ENCODE data around the gene PRAME. TPM values are rescaled to one million over a fixed set of nuclear protein-coding genes. Genes with fewer than 3 reads are reported as not detected.
A peak's percentile ranks its signal among the peaks of the same experiment; 100 is the strongest.
"Not testable (repeated sequence)": the region's sequence is repeated elsewhere in the genome, so short reads cannot be mapped to it uniquely, and the experiment has no call there.

The PRAME gene
- total RNA-seq, 1 donor from 2014 or later, result not detected

DNA sequence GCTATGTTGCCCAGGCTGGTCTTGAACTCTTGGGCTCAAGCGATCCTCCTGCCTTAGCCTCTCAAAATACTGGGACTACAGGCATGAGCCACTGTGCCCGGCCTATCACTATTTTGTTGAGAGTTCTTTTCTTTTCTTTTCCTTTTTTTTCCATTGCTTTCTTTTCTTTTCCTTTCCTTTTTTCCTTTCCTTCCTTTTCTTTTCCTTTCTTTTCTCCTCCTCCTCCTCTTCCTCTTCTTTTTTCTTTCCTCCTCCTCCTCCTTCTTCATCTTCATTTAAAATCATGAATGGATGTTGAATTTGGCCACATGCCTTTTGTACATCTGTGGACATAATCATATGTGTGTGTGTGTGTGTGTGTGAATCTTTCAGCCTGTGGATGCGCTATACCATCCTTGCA is 25.7 kb upstream of the PRAME start:
- TF ChIP-seq, protein P1, sequence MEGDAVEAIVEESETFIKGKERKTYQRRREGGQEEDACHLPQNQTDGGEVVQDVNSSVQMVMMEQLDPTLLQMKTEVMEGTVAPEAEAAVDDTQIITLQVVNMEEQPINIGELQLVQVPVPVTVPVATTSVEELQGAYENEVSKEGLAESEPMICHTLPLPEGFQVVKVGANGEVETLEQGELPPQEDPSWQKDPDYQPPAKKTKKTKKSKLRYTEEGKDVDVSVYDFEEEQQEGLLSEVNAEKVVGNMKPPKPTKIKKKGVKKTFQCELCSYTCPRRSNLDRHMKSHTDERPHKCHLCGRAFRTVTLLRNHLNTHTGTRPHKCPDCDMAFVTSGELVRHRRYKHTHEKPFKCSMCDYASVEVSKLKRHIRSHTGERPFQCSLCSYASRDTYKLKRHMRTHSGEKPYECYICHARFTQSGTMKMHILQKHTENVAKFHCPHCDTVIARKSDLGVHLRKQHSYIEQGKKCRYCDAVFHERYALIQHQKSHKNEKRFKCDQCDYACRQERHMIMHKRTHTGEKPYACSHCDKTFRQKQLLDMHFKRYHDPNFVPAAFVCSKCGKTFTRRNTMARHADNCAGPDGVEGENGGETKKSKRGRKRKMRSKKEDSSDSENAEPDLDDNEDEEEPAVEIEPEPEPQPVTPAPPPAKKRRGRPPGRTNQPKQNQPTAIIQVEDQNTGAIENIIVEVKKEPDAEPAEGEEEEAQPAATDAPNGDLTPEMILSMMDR (IDR thresholded peaks at IDR 0.05; ENCODE audit: borderline replicate concordance), result no peak
- H3K9me3 ChIP-seq (replicated peaks), result no peaks in the 10 kb centered on the region
- no peaks in the 10 kb centered on the region for H3K4me1 ChIP-seq
- no peak for DNase-seq
- intact Hi-C loops (cut with micrococcal nuclease), result no loop called here
- no peaks in the 10 kb centered on the region for H3K36me3 ChIP-seq
- H3K27me3 ChIP-seq (ENCODE audit: low read depth), result peaks cover 79% of the 10 kb centered on the region
- H3K27ac ChIP-seq (replicated peaks), result no peak overlapping the region
- H3K4me3 ChIP-seq, result no peak overlapping the region

DNA sequence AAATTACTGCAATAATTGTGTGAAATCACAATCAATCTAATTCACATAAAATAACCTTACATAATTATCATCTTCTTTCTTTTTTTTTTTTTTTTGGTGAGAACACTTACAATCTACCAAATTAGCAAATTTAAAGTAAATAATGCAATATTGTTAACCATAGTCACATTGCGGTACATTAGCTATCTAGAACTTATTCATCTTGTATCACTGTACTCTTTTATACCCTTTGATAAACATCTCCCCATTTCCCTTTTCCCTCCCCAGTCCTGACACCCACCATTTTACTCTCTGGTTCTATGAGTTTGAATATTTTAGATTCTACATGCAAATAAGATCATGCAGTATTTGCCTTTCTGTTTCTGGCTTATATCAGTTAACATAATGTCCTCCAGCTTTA is 24.0 kb upstream of the PRAME start:
- Histone ChIP-seq H3K4me1 (no peaks in the 10 kb centered on the region), H3K9me3 (replicated peaks) (no peaks in the 10 kb centered on the region), H3K36me3 (no peaks in the 10 kb centered on the region), H3K27ac (replicated peaks) (no peak overlapping the region), H3K4me3 (no peak overlapping the region), H3K27me3 (ENCODE audit: low read depth) (peaks cover 67% of the 10 kb centered on the region)
- intact Hi-C loops (cut with micrococcal nuclease), result no loop called here
- TF ChIP-seq, protein P1 (IDR thresholded peaks at IDR 0.05; ENCODE audit: borderline replicate concordance), result no peak
- no peak for DNase-seq

DNA sequence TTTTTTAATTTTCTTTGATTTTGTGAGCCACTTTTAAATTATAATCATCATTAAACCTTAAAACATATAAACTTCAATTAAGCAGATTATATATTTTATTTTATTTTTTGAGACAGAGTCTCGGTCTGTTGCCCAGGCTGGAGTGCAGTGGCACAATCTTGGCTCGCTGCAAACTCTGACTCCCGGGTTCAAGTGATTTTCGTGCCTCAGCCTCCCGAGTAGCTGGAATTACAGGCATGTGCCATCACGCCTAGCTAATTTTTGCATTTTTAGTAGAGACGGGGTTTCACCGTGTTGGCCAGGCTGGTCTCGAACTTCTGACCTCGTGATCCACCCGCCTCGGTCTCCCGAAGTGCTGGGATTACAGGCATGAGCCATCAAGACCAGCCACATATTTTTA is 22.5 kb upstream of the PRAME start:
- peaks cover 60% of the 10 kb centered on the region for H3K27me3 ChIP-seq (ENCODE audit: low read depth)

DNA sequence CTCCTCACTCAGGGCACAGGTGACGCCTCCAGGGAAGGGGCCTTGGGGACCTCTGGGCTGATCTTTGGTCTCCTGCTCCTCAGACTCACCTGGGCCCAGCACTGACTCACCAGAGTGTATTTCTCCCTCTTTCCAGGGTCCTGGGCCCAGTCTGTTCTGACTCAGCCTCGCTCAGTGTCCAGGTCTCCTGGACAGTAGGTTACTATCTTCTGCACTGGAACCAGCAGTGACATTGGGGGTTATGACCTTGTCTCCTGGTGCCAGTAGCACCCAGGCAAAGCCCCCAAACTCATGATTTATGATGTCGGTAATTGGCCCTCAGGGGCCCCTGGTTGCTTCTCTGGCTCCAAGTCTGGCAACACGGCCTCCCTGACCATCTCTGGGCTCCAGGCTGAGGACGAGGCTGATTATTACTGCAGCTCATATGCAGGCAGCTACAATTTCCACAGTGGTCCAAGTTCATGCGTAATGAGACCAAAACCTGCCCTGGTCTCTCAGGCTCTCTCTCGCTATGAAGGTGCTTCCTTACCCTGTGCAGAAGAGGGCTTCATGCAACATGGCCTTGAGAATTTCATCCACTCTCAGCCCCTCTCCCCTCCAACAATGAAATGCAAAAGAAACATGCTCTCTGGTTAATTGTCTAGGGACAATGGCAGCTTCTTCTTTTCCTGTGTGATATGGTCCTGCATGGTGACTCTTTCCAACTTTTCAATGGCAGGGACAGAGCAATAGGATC is 21.0 kb upstream of the PRAME start:
- Histone ChIP-seq H3K36me3 (no peaks in the 10 kb centered on the region), H3K27me3 (ENCODE audit: low read depth) (peaks cover 64% of the 10 kb centered on the region), H3K4me1 (no peaks in the 10 kb centered on the region), H3K27ac (replicated peaks) (no peak overlapping the region), H3K9me3 (replicated peaks) (no peaks in the 10 kb centered on the region), H3K4me3 (no peak overlapping the region)
- TF ChIP-seq, protein P1 (IDR thresholded peaks at IDR 0.05; ENCODE audit: borderline replicate concordance), result no peak
- no peak for DNase-seq
- intact Hi-C loops (cut with micrococcal nuclease), result no loop called here

More for the DNA sequence above, 22.5 kb upstream of the PRAME start:
- DNase-seq; H3K4me3 ChIP-seq; intact Hi-C loops (cut with micrococcal nuclease); H3K27ac ChIP-seq (replicated peaks); H3K4me1 ChIP-seq; H3K36me3 ChIP-seq; H3K9me3 ChIP-seq (replicated peaks): not testable (repeated sequence)

DNA sequence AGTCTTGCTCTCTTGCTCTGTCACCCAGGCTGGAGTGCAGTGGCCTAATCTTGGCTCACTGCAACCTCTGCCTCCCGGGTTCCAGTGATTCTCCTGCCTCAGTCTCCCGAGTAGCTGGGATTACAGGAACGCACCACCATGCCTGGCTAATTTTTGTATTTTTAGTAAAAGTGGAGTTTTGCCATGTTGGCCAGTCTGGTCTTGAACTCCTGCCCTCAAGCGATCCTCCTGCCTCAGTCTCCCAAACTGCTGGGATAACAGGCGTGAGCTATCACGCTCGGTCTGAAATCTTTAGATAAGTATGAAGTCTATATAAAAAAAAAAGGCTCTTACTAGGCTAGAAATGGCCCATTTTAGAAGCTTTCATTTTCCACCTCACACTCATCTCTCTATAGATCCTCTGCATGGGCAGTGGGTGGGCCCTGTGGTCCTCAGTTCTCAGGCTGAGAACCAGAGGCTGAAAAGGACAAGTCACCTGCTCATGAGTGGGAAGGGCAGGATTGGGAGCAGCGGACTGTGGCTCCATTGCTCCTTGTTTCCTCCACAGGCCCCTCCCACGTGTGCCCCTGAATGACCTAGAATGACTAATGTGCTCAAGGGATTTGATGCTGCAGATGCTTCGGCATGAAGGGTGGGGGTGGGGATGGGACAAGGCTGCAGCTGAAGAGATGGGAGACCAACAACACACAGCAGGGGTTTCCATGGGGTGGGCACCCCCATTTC is 19.8 kb upstream of the PRAME start:
- intact Hi-C loops (cut with micrococcal nuclease), result no loop called here
- peaks cover 65% of the 10 kb centered on the region for H3K27me3 ChIP-seq (ENCODE audit: low read depth)
- H3K27ac ChIP-seq (replicated peaks), result no peak overlapping the region
- DNase-seq, result peak; percentile 40
- no peaks in the 10 kb centered on the region for H3K4me1 ChIP-seq
- no peaks in the 10 kb centered on the region for H3K36me3 ChIP-seq
- TF ChIP-seq, protein P1 (IDR thresholded peaks at IDR 0.05; ENCODE audit: borderline replicate concordance), result no peak
- H3K4me3 ChIP-seq, result no peak overlapping the region
- no peaks in the 10 kb centered on the region for H3K9me3 ChIP-seq (replicated peaks)

DNA sequence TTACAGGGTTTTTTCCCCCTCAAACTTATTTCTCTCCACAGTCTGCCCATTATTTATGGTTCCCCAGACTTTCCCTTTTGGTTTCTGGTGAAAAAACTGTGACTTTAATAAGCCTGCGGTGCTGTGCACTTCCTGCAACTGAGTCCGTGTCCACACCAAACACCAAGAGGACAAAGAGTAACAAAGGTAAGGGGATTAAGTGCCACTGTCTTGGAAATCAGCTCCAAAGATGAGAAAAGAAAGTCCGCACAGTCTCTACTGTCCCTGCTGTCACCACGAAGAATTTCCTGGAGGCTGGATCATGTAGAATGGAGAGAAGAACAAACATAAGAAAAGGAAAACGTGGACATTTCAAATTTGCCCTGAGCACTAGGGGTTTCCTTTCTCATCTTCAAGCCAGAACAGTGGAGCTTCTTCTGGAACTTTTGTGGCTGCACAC is 17.9 kb upstream of the PRAME start:
- DNase-seq, result no peak
- intact Hi-C loops (cut with micrococcal nuclease), result no loop called here
- H3K4me3 ChIP-seq, result no peak overlapping the region
- TF ChIP-seq, protein P1 (IDR thresholded peaks at IDR 0.05; ENCODE audit: borderline replicate concordance), result no peak
- no peaks in the 10 kb centered on the region for H3K36me3 ChIP-seq
- no peak overlapping the region for H3K27ac ChIP-seq (replicated peaks)
- no peaks in the 10 kb centered on the region for H3K4me1 ChIP-seq
- H3K9me3 ChIP-seq (replicated peaks), result no peaks in the 10 kb centered on the region
- H3K27me3 ChIP-seq (ENCODE audit: low read depth), result peaks cover 66% of the 10 kb centered on the region
